ENCODE measurements around the gene EGR4.

- TF ChIP-seq CTCF (IDR thresholded peaks at IDR 0.05) (no peak), EP300 (IDR thresholded peaks at IDR 0.05) (no peak)
These were observed 30.2 kb upstream of the EGR4 start for GRCh38 chr2:73323551-73323950.
